LoVo (cell line): ENCODE measurements around the gene CHRM1.
A peak's percentile ranks its signal among the peaks of the same experiment; 100 is the strongest.

ENCODE experiments used
- DNase-seq: peaks from one replicate; pipeline ENCODE4 v3.0.0-alpha.2; 2016; ENCODE audit warnings: low spot score

The CHRM1 gene

DNA sequence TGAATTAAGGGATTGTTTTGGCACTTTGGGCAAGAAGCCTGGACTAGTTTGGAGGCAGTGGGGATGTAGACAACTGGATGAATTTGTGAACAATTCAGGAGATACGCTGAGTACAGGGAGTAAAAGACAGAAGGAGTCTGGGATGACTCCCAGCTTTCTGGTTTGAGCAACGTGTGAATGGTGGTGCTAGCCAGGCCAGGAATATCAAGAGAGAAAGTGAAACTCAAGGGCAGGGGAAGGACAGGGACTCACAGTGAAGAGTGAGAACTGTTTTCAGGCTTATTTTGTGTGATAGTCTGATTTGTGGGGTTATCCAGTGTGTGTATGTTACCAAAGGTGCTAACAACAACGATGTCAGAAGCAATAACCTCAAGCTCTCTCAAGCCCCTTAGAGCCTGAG, 15.9 kb downstream of the CHRM1 start:
- no peak for DNase-seq

DNA sequence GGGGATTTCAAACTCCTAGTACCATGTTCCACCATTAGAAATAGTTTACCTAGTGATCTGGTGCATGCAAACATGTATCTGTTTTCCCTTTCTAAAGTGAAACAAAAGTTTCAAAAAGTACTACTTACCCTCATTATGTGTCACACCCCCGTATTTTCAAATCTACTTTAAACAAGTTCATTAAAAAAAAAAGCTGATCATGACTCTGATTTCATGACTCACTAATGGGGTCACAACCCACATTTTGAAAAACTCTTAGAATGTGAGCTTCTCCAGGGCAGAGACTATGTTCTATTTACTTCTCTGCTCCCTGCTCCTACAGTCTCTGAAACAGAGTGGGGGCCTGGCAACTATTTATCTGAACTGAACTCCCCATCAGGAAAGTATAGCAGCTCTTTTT, 18.2 kb downstream of the CHRM1 start:
- no peak for DNase-seq

DNA sequence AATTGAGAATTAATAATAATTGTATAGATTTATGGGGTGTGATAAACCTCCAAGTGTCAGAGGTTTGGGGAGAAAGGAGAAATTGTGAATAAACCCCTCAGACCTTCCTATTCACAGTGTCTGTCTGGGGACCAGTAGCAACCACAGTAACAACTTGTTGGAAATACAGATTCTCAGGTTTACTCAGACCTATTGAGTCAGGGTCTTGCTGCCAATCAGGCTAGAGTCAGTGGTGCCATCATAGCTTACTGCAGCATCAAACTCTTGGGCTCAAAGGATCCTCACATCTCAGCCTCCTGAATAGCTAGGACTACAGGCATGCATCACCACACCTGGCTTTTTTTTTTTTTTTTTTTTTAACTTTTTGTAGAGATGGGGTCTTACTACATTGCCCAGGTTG, 23.1 kb downstream of the CHRM1 start:
- DNase-seq: no peak

DNA sequence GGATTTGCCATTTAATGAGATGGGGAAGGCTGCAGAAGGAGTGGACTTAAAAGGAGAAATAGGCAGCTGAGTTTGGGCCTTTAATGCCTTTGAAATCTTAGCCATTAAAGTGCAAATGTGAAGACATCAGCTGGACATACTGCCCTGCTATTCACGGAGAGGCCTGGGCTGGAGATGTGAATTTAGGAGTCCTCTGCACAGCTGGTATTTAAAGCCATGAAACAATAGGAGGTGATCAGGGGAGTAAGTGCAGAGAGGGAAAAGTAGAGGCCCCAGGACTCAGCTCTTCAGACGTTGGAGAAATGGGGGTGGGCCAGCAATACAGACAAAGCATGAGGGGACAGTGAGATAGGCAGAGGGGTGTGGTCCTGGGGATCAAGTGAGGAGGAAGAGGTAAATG, 23.9 kb downstream of the CHRM1 start:
- no peak for DNase-seq

DNA sequence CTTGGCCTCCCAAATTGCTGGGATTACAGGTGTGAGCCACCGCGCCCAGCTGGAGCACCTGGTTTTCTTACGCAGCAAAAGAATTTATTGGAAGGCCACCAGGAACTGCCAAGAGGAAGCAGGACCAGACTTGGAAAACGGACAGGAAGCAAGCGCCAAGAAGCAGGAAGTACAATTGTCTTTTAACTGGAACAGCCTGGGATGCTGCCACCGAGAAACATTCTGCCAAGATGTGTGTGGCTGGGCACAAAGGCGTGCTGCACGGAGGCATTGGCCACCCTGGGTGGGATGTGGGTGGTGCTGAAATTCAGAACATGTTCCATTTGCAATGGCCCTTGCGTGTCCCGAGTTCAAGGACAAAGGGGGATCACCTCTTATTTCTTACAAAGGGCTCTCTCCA, 25.1 kb downstream of the CHRM1 start:
- no peak for DNase-seq

DNA sequence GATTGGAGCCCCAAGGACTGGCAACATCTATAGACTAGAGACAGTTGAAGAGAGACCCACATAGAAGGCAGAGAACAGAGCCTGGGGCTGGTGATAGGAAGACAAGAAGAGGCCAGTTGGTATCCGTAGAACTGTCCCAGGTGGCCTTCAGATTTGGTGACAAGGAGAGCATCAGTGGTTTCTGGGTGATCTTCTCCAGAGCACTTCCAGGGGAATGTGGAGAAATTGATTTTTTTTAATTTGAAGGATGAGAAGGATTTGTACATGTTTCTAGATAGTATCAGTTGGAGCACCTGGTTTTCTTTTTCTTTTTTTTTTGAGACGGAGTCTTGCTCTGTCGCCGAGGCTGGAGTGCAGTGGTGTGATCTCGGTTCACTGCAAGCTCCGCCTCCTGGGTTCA, 25.7 kb downstream of the CHRM1 start:
- DNase-seq: no peak

DNA sequence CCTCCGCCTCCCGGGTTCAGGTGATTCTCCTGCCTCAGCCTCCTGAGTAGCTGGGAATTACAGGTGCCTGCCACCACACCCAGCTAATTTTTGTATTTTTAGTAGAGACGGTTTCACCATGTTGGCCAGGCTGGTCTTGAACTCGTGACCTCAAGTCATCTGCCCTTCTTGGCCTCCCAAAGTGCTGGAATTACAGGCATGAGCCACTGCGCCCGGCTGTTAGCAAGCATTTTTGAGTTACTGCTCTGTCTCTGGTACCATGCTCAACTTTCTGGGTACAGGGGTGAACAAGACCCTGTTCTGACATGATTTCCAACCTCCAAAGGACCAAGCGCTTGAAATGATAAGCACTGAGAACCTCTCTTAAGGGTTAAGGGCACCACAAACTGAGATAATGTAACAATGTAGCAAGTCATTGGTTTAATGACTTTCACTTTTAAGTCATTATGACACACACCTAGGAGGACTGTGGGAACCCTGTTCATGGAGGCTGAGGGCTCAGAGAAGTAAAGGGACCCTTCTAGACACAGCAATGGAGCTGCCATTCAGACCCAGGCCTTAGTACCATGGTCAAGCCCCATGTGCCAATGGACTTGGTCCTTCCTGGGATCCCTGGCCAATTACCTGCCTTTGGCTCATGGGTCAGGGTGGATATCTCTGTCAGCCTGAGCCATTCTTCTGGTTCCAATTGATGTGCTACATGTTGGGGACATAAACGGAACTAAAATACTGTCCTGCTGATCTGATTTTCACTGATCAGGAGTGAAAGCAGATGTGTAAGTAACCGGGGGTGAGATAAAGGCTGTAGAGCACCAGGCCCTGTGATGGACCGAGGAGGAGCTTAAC, 28.9 kb downstream of the CHRM1 start:
- DNase-seq: no peak

DNA sequence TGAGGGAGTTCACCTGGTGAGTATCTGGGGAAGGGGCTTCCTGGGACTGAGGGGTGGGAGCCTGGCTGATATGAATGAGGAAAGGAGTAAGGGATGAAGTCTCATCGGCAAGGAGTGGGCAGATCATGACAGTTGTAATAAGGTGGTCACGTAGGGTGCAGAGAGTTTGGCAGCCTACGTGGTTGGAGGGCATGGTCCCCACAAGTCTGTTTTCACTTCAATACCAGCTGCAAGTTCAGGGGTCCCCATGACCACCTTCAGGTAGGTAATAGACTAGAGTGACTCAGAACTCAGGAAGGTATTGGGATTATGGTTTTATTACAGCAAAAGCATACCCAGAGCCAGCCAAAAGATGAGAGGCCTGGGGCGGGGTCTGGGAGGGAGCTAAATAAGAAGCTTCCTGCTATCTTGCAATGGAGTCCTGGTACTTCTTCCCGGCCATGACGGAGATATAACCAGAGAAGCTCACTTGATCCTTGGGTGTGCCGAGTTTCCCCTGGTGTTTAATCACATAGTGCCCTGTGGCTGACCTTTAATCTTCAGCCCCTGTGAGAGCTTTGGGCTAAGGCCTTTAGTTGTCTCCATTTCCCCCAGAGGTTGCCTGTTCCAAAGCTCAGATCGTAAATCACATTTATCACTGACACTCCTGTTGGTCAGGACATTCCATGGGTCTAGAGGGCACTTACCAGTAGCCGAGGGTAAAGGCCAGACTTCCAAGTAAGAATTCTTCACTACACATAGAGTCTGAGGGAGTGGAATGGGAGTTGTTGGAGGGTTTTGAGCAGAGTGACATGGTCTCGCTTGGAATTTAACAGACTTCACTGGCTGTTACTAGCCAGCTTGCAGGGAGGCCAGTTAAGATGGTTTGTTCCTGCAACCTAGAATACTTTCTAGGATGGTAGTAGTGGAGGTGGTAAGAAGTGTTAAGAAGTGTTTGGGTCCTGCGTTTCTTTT, 31.4 kb downstream of the CHRM1 start:
- peak; percentile 56 for DNase-seq

DNA sequence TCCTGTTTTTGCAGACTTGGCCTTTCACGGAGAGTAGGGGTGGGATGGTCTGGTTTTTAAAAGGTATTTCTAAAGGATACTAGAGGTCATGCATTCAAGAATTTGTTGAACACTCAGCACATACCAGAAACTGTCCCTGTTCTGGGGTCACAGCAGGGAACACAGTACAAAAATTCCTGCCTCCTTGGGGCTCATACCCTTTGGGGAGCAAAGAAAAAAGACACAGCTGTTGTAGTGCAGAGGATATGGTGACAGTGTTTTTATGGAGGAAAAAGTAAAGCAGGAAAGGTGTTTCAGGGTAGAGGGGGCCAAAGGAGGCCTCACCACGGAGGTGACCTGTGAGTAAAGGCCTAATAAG, 32.1 kb downstream of the CHRM1 start:
- no peak for DNase-seq

DNA sequence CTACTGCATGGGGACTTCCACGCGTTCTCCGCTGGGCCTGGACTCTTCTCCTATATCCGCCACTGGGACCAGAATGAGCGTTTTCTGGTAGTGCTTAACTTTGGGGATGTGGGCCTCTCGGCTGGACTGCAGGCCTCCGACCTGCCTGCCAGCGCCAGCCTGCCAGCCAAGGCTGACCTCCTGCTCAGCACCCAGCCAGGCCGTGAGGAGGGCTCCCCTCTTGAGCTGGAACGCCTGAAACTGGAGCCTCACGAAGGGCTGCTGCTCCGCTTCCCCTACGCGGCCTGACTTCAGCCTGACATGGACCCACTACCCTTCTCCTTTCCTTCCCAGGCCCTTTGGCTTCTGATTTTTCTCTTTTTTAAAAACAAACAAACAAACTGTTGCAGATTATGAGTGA, 32.8 kb downstream of the CHRM1 start:
- DNase-seq: no peak

DNA sequence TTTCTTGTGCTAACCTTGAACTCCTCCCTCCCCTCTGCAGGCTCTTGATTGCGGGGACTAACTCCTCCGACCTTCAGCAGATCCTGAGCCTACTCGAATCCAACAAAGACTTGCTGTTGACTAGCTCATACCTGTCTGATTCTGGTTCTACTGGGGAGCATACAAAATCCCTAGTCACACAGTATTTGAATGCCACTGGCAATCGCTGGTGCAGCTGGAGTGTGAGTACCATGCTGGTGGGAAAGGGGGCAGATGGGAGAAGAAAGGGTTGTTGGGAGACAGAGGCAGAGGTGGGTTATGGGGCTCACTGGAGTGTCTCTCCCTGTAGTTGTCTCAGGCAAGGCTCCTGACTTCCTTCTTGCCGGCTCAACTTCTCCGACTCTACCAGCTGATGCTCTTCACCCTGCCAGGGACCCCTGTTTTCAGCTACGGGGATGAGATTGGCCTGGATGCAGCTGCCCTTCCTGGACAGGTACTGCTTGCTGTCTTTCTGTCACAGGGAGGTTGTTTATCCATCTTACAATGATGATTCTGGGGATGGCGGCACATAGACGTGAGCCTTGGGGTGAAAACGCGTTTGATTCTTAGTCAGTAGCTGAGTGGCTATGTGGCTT, 35.9 kb downstream of the CHRM1 start:
- DNase-seq: no peak

DNA sequence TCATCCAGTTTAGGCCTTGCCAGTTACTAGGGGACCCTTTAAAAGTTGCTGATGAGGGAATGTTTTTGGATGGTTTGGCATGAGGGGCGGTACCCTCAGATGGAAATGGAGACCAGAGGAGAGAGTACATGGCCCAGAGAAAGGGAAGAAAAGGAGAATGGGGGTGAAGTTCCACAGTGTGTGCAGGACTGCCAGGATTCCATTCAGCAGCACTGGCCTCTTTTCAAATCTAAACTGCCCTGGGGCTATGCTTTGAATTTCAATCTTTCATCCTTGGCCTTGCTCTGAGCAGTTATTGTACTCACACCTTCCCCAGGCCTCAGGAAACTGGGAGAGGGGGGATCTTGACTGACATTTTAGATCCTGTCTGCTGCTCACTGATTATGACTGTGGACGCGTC, 37.5 kb downstream of the CHRM1 start:
- DNase-seq: no peak

DNA sequence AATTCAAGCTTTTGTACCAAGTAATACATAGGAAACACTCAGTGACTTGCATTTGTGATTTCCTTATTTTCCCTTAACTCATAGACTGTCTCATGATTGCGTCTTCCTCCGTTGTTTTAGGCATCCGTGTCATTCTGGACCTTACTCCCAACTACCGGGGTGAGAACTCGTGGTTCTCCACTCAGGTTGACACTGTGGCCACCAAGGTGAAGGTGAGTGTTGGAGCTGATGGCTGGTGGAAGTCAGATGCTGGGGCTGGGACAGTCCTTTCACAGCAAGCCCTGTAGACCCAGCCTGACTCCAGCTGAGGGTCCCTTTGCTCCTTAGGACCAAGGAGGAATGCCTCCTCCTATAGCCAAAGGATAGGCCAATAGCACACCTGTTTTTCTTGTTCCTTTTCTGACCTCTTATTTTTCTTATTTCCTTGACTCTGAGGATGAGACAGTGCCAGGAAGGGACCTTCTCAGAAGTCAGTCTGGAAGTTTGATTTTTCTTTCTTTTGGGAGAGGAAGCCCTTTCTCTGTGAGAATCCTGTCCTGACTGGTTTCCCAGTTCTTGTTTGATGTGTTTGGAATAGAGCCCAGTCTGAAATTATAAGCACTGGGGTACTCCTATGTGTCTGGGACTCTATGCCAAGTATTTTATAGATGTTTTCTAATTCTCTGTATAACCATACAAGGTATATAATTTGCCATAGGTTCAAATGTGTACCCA, 38.2 kb downstream of the CHRM1 start:
- DNase-seq: no peak

DNA sequence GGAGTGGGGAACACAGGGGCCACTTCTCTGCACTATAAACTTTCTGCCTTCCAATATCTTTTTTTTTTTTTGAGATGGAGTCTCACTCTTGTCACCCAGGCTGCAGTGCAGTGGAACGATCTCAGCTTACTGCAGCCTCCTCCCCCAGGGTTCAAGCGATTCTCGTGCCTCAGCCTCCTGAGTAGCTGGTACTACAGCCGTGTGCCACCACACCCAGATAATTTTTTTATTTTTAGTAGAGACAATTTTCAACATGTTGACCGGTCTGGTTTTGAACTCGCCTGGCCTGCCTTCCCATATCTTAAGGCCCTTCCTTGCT, 38.8 kb downstream of the CHRM1 start:
- DNase-seq: no peak

DNA sequence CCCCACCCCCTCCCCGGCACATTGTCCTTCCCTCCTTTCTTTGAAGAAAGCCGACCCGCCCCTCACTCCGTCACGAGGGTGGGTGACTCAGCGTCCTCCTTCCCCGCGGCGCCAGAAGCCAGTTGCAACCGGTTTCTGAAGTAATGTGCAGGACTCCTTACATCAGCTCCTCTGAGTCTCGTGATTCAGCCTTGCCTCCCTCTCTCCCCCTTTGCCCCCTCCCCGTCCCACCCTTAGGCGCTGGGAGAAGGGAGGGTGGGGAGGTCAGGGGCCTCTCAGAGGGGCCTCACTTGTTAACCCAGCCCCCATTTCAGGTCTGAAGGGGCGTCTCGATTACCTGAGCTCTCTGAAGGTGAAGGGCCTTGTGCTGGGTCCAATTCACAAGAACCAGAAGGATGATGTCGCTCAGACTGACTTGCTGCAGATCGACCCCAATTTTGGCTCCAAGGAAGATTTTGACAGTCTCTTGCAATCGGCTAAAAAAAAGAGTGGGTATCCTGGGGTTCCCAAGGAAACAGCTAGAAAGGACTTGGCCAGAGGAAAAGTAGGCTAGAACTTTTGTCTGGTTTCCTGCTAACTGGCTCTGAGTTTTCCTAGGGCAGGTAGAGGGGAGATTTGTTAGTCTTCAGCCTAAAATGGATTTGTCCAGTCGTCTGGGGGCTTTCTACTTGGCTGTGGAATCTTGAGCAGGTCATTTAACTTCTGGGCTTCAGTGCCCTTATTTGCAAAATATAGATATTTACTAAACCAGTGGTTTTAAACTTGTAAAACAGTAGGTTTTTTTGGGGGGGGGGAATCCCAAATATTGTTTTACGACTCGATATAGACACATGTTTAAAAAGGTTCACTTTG, 39.4 kb downstream of the CHRM1 start:
- peak; percentile 93 for DNase-seq

DNA sequence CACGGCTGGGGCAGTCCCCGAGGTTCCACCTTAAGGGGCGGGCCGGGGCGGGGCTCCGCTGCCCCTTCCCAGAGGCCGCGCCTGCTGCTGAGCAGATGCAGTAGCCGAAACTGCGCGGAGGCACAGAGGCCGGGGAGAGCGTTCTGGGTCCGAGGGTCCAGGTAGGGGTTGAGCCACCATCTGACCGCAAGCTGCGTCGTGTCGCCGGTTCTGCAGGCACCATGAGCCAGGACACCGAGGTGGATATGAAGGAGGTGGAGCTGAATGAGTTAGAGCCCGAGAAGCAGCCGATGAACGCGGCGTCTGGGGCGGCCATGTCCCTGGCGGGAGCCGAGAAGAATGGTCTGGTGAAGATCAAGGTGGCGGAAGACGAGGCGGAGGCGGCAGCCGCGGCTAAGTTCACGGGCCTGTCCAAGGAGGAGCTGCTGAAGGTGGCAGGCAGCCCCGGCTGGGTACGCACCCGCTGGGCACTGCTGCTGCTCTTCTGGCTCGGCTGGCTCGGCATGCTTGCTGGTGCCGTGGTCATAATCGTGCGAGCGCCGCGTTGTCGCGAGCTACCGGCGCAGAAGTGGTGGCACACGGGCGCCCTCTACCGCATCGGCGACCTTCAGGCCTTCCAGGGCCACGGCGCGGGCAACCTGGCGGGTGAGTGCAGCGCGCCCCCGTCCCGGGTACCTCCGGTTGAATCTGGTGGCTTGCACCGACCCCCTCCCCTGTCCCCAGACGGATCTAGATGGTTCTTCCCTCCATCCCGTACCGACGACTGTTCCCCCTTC, 40.2 kb downstream of the CHRM1 start, which contains the start of gene SLC3A2:
Gene SLC3A2, plus strand, starts transcription at position 94 of the 776 bp plus-strand sequence. Its CDS starts 128 bp downstream, at position 222.
- peak; percentile 91 for DNase-seq

DNA sequence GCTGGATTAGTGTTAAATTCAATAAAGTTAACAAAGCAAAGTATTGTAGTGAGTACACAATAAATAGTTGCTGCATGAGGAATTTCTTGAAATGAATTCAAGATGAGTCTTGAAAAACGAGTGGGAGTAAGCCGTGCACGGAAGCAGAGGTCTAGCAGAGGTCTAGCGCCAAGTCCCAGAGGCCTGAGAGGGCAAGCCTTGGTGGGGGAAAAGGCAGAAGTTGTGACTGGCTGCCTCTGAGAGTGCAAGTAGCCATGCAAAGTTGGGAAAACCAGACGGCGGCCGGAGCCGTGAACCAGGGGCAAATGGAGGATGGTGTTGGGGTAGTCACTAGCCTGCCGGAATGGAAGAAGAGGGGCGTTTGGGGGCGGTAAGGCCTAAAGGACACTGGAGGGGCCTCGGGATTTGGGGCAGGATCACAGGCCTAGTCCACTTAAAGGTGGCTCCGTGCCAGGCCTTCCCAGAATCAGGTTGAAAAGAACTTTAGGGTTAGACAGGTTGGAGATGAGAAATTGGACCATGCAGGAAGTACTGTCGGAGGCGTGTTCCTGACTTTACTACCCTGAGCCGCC, 40.8 kb downstream of the CHRM1 start:
- no peak for DNase-seq

DNA sequence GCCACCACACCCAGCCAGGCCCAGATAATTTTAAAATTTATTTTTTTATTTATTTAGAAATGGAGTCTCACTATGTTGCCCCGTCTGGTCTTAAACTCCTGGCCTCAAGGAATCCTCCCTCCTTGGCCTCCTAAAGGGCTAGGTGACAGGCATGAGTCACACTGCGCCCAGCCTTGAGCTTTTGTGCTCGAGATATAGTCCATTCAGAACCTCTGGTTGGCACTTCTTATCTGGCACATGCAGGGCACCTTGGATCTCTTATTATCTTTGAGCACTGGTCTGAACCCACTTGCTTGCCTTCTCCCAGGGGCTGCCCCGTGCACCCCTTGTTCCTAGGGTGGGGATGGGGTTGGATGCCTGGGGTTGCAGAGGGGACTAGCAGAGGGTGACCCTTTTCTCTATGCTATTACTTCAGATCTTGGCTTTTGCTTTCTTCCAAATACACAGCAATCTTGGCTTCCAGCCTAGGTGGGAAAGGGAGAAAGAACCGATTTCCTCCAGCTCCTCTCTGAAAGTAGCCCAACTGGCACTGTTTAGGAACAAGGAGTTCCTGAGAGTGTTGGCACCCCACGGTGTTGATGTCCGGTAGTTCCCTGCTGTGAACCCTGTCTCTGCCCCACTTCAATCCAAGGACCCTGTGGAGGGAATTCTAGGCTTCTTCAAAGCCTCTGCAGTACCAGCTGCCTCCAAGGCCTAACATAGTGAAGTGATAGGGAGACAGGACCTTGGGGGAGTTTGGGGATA, 41.8 kb downstream of the CHRM1 start:
- DNase-seq: no peak

DNA sequence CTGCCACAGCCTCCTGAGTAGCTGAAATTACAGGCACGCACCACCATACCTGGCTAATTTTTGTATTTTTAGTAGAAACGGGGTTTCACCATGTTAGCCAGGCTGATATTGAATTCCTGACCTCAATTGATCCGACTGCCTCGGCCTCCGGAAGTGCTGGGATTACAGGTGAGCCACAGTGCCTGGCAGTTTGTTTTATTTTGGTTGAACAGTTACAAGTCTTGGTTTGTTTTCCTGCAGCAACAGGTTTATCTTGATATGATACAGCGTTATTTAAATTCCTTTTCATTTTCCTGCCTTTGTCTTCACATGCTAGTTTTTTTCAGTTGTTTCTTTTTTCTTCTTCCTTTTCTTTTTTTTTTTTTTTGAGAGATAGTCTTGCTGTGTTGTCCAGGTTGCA, 44.5 kb downstream of the CHRM1 start:
- DNase-seq: no peak
